Panc1 (cell line): ENCODE results near the gene SEPTIN11.

Experiments used
- POLR2AphosphoS5 ChIP-seq: IDR thresholded peaks from 2 replicates; pipeline ENCODE4 v1.6.1; 2012; ENCODE audit warnings: mild to moderate bottlenecking, low read depth, low read length, moderate library complexity
- TCF7L2 ChIP-seq: IDR thresholded peaks from 2 replicates; pipeline ENCODE4 v1.6.1; 2011; ENCODE audit warnings: mild to moderate bottlenecking, low read depth, low read length, inconsistent platforms
- TF ChIP-seq, protein P1 (sequence below): fragments of 450-650 bp; IDR thresholded peaks from 2 replicates; pipeline ENCODE4 v1.5.1; 2017; ENCODE audit warnings: mild to moderate bottlenecking
- TF ChIP-seq, protein P2 (sequence below), 2 experiments: IDR thresholded peaks; 2 replicates each; pipeline ENCODE4 v1.6.1; 2011 to 2012; ENCODE audit warnings: low read depth in 2 of 2, control low read depth in 1 of 2, low read length in 1 of 2, mild to moderate bottlenecking in 1 of 2, moderate library complexity in 1 of 2; ENCODE audit not compliant: insufficient read depth in 1 of 2

DNA sequence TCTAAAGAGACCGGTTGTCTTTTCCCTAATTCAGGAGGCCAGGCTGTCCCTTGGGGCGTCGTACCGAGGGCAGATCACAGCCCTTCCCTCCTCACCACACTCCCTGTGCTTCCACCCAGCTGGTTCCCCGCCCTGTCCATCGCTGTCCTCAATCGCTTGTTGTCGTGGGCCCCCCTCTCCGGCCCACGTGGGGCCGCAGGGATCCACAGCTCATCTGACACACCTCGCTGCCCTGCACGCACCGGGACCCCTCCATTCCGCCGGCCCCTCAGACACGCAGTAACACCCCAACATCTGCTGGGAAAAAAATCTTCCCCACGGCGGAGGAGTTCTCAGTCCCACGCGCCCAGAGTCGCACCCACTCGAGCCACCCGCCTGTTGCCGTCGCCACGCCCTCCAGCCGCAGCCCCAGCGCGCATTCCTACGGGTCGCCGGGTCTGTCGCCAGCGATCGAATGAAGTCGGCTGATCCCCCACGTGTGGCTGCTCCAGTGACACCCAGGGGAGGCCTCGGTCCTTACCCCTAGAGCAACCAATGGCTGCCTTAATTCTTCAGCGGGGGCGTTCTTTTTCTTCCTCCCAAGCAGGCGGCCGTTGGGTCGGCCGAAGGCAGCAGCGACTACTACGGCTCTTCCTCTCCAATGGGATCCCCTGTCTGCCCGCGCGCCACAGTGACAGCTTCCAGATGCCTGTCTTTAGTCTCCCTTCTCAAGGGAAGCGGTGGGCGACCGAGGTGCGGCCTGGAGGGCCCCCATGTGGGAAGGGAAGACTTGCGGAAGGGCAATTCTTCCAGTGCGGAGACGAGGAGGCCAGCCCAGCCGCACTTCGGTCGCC, 893 bp upstream of the SEPTIN11 start:
- TF ChIP-seq POLR2AphosphoS5 (no peak), TCF7L2 (no peak)
- TF ChIP-seq, protein P1, sequence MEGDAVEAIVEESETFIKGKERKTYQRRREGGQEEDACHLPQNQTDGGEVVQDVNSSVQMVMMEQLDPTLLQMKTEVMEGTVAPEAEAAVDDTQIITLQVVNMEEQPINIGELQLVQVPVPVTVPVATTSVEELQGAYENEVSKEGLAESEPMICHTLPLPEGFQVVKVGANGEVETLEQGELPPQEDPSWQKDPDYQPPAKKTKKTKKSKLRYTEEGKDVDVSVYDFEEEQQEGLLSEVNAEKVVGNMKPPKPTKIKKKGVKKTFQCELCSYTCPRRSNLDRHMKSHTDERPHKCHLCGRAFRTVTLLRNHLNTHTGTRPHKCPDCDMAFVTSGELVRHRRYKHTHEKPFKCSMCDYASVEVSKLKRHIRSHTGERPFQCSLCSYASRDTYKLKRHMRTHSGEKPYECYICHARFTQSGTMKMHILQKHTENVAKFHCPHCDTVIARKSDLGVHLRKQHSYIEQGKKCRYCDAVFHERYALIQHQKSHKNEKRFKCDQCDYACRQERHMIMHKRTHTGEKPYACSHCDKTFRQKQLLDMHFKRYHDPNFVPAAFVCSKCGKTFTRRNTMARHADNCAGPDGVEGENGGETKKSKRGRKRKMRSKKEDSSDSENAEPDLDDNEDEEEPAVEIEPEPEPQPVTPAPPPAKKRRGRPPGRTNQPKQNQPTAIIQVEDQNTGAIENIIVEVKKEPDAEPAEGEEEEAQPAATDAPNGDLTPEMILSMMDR: no peak
- TF ChIP-seq, protein P2, sequence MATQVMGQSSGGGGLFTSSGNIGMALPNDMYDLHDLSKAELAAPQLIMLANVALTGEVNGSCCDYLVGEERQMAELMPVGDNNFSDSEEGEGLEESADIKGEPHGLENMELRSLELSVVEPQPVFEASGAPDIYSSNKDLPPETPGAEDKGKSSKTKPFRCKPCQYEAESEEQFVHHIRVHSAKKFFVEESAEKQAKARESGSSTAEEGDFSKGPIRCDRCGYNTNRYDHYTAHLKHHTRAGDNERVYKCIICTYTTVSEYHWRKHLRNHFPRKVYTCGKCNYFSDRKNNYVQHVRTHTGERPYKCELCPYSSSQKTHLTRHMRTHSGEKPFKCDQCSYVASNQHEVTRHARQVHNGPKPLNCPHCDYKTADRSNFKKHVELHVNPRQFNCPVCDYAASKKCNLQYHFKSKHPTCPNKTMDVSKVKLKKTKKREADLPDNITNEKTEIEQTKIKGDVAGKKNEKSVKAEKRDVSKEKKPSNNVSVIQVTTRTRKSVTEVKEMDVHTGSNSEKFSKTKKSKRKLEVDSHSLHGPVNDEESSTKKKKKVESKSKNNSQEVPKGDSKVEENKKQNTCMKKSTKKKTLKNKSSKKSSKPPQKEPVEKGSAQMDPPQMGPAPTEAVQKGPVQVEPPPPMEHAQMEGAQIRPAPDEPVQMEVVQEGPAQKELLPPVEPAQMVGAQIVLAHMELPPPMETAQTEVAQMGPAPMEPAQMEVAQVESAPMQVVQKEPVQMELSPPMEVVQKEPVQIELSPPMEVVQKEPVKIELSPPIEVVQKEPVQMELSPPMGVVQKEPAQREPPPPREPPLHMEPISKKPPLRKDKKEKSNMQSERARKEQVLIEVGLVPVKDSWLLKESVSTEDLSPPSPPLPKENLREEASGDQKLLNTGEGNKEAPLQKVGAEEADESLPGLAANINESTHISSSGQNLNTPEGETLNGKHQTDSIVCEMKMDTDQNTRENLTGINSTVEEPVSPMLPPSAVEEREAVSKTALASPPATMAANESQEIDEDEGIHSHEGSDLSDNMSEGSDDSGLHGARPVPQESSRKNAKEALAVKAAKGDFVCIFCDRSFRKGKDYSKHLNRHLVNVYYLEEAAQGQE (IDR thresholded peaks at IDR 0.05; ENCODE audit: insufficient read depth in 1 of 2, low read depth in 2 of 2, low read length in 1 of 2): no peak
